GM12878 (cell line): ENCODE data around the gene SLC50A1. TPM values are rescaled to one million over a fixed set of nuclear protein-coding genes. Genes with fewer than 3 reads are reported as not detected.

Experiments used
- ATAC-seq: fragments of 200-7000 bp; cut with Tn5 transposase; 3 replicates; pipeline ENCODE4 v1.9.1; 2020; ENCODE audit warnings: mild to moderate bottlenecking, moderate library complexity
- BruUV-seq: library from RNA; stranded (reverse); fragments of 400-500 nt; replicated peaks from 2 replicates; lab custom pipeline; 2021; lab: Mats Ljungman, UMichigan
- CTCF ChIA-PET: fragments of 300-600 bp; sonication (Branson Sonifier 250); formaldehyde crosslinking; extraction: SDS; loops from one replicate; lab custom pipeline; 2021; ENCODE audit warnings: inconsistent platforms; lab: Yijun Ruan, JAX
- POLR2A ChIA-PET: fragments of 350-600 bp; formaldehyde crosslinking; extraction: SDS; loops from one replicate; lab custom pipeline; 2021; ENCODE audit warnings: inconsistent platforms; lab: Charles Lee
- RAD21 ChIA-PET: fragments of 300-600 bp; sonication (Branson Sonifier 250); formaldehyde crosslinking; loops from one replicate; lab custom pipeline; 2023; ENCODE audit warnings: antibody characterized with exemption; ENCODE audit not compliant: unreplicated experiment; lab: Charles Lee
- SMC1A ChIA-PET: fragments of 300-600 bp; sonication (Branson Sonifier 250); formaldehyde crosslinking; loops from one replicate; lab custom pipeline; 2023; ENCODE audit not compliant: unreplicated experiment, uncharacterized antibody; lab: Charles Lee
- DNase-seq: peaks from one replicate; pipeline ENCODE4 v3.0.0-alpha.2; 2011; ENCODE audit warnings: low read depth, low spot score
- FAIRE-seq: peaks from 3 replicates; lab custom pipeline; 2011; peaks lifted over from hg19 to GRCh38; lab: Jason Lieb, UNC
- H2AFZ ChIP-seq: 2 replicates; pipeline ENCODE4 v1.6.0; 2011; ENCODE audit warnings: low read depth, low read length, control low read depth; ENCODE audit not compliant: control insufficient read depth
- H3K27ac ChIP-seq: 2 replicates; pipeline ENCODE4 v1.5.1; 2011; ENCODE audit warnings: control low read depth; ENCODE audit not compliant: control insufficient read depth, insufficient read depth
- H3K27me3 ChIP-seq, 2 experiments: replicated peaks in 1 of 2; 2 replicates each; pipeline versions ENCODE4 v1.6.0 to v1.6.1; 2011; ENCODE audit warnings: low read length in 1 of 2; ENCODE audit not compliant: control insufficient read depth in 2 of 2, insufficient read depth in 2 of 2
- H3K36me3 ChIP-seq, 2 experiments: 2 replicates each; pipeline ENCODE4 v1.5.1; 2011; ENCODE audit warnings: low read length in 1 of 2; ENCODE audit not compliant: control insufficient read depth in 2 of 2, insufficient read depth in 2 of 2
- H3K4me1 ChIP-seq: 2 replicates; pipeline ENCODE4 v1.6.1; 2011; ENCODE audit warnings: mild to moderate bottlenecking, low read length, moderate library complexity, mixed read lengths; ENCODE audit not compliant: control insufficient read depth, insufficient read depth
- H3K4me2 ChIP-seq: 2 replicates; pipeline ENCODE4 v1.6.0; 2011; ENCODE audit warnings: control low read depth; ENCODE audit not compliant: control insufficient read depth, insufficient read depth
- H3K4me3 ChIP-seq: fragments of 200-600 bp; sonication (generic); 2 replicates; pipeline ENCODE4 v1.5.1; 2016
- H3K79me2 ChIP-seq: 2 replicates; pipeline ENCODE4 v1.6.0; 2011; ENCODE audit warnings: low read length; ENCODE audit not compliant: control insufficient read depth, insufficient read depth
- H3K9ac ChIP-seq: 2 replicates; pipeline ENCODE4 v1.8.0; 2011; ENCODE audit warnings: low read length, control low read depth, mixed read lengths; ENCODE audit not compliant: control insufficient read depth, insufficient read depth
- H3K9me3 ChIP-seq: replicated peaks from 3 replicates; pipeline ENCODE4 v1.5.1; 2011; ENCODE audit warnings: mild to moderate bottlenecking, low read length; ENCODE audit not compliant: control insufficient read depth, insufficient read depth
- H4K20me1 ChIP-seq: 2 replicates; pipeline ENCODE4 v1.6.0; 2011; ENCODE audit not compliant: control insufficient read depth, insufficient read depth
- KLF5 ChIP-seq: fragments of 450-650 bp; IDR thresholded peaks from 2 replicates; pipeline ENCODE4 v1.6.1; 2014; ENCODE audit warnings: mild to moderate bottlenecking; ENCODE audit not compliant: partially characterized antibody
- MXI1 ChIP-seq: fragments of 150-350 bp; IDR thresholded peaks from 2 replicates; pipeline ENCODE4 v1.6.1; 2011; ENCODE audit warnings: low read depth, mild to moderate bottlenecking, inconsistent platforms, low read length, improper control_type of control experiment
- WGBS: methylation state at CpG from one replicate; pipeline ENCODE4 v1.1.6; 2016; ENCODE audit warnings: low lambda C conversion rate; ENCODE audit not compliant: insufficient replicate concordance, insufficient coverage; ENCODE audit errors: missing lambda C conversion rate; 5-methylcytosine and 5-hydroxymethylcytosine counted together
- in situ Hi-C: fragments of 300-500 bp; cut with MboI; formaldehyde crosslinking; loops from 9 replicates; pipeline ENCODE4 v1.14.3; 2018; ENCODE audit warnings: mixed read lengths
- intact Hi-C: fragments of 100-400 bp; cut with micrococcal nuclease; formaldehyde crosslinking; loops from one replicate; pipeline ENCODE4 v1.14.2; 2022; ENCODE audit not compliant: unreplicated experiment
- polyA plus RNA-seq, 11 experiments: library from polyadenylated mRNA; depleted of rRNA in 4 of 11; unstranded in 6 of 11; stranded (reverse) in 5 of 11; fragments of >200 nt; fragmentation: Nextera tagmentation in 4 of 11; fragmentation: Illumina TruSeq in 1 of 11; extraction: Ambion mirVana in 4 of 11; extraction: Trizol in 1 of 11; gene quantifications; 1 replicate in 1 of 11; 2 replicates in 10 of 11; pipeline versions ENCODE4 v1.2.1 to v1.2.3, GENCODE V29; 2011 to 2016; ENCODE audit warnings: inconsistent platforms in 2 of 11, missing spikeins in 2 of 11, low read depth in 1 of 11
- total RNA-seq, 4 experiments: library from RNA; depleted of rRNA in 3 of 4; stranded (reverse); fragments of >200 nt in 3 of 4; fragmentation: Illumina TruSeq in 1 of 4; extraction: Trizol in 1 of 4; gene quantifications; 2 replicates each; pipeline versions ENCODE4 v1.2.1 to v1.2.3, GENCODE V29; 2013 to 2021

The SLC50A1 gene
- total and polyA plus RNA-seq, 10 of the 15 experiments (the other 5 are each of a cell fraction or from before 2014, with no cell fraction given) = 32.5 to 85.6 (median 54.0) TPM

- ChIA-PET SMC1A (interaction anchor here (0.6 to 5.5 kb wide), 19 partner anchors 13 to 110 kb away, joined by 3 to 46 read pairs (median 5); a partner anchor contains a TSS), POLR2A (interaction anchor here (0.8 to 7.4 kb wide), 10 partner anchors 13 to 86 kb away, joined by 3 to 77 read pairs (median 8); partner anchors contain the start of gene SLC50A1), RAD21 (interaction anchor here (0.8 to 2.3 kb wide), 18 partner anchors 21 to 693 kb away, joined by 3 to 21 read pairs (median 4); partner anchors contain the start of gene SLC50A1), CTCF (interaction anchor here (0.8 to 12.1 kb wide), 39 partner anchors 9 to 625 kb away, joined by 3 to 284 read pairs (median 5); partner anchors contain the start of genes ADAM15, FDPS, MTX1 and RUSC1)
- in situ Hi-C loops = no loop called here
- peaks cover 0 to 3% of the 10 kb centered on the region in 2 experiments; a peak in 1 of 4 replicates for H3K36me3 ChIP-seq
- intact Hi-C loops = loop anchor here (5.0 kb wide), 1 partner anchor 35 kb away; the partner anchor contains the start of gene SLC50A1
- 39% methylated on average over 8 of the region's 8 CpGs for WGBS
- TF ChIP-seq KLF5 (no peak), MXI1 (0 out of 2 replicates have a peak, but pooled peaks have one; percentile 10)
- peak overlapping the region; percentile 97 for H3K9ac ChIP-seq
- DNase-seq (no peak), FAIRE-seq (no peak), ATAC-seq (peak; percentile 52)
- H3K27me3 ChIP-seq = no peaks in the 10 kb centered on the region
- H3K27ac ChIP-seq = peak overlapping the region; percentile 93
- H2AFZ ChIP-seq = peak overlapping the region; percentile 96
- no peaks in the 10 kb centered on the region for H4K20me1 ChIP-seq
- H3K79me2 ChIP-seq = peaks cover 12% of the 10 kb centered on the region
- peaks cover 24% of the 10 kb centered on the region for H3K4me1 ChIP-seq
- H3K4me2 ChIP-seq = peak overlapping the region; percentile 93
- H3K4me3 ChIP-seq = peak overlapping the region; percentile 73
- no TSS peak for BruUV-seq
- no peaks in the 10 kb centered on the region; the same call in 2 of the 3 replicates for H3K9me3 ChIP-seq
Measured at GRCh38 chr1:155171836-155172731, 36.4 kb downstream of the SLC50A1 start.
